ENCODE data around the gene CDK17.

CDK17 gene

GRCh38 chr12:96241431-96241830, 158.8 kb downstream of the CDK17 start:
- TF ChIP-seq EGR1 (IDR thresholded peaks at IDR 0.05) (no peak), RAD21 (IDR thresholded peaks at IDR 0.05; ENCODE audit: low read depth) (no peak), CREB1 (IDR thresholded peaks at IDR 0.05; ENCODE audit: low read depth) (no peak), NFIC (IDR thresholded peaks at IDR 0.05) (no peak), TAF1 (IDR thresholded peaks at IDR 0.05; ENCODE audit: low read depth) (no peak), TEAD4 (IDR thresholded peaks at IDR 0.05) (no peak), ZBTB7A (IDR thresholded peaks at IDR 0.05; ENCODE audit: low read depth) (no peak), EP300 (IDR thresholded peaks at IDR 0.05; ENCODE audit: borderline replicate concordance) (no peak), CEBPB (IDR thresholded peaks at IDR 0.05) (no peak), FOXM1 (IDR thresholded peaks at IDR 0.05; ENCODE audit: borderline replicate concordance, low read depth) (no peak), YY1 (IDR thresholded peaks at IDR 0.05; ENCODE audit: low read depth) (no peak), TCF12 (IDR thresholded peaks at IDR 0.05; ENCODE audit: low read depth) (no peak)
- TF ChIP-seq, protein P1, sequence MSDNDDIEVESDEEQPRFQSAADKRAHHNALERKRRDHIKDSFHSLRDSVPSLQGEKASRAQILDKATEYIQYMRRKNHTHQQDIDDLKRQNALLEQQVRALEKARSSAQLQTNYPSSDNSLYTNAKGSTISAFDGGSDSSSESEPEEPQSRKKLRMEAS (IDR thresholded peaks at IDR 0.05), result no peak

- TF ChIP-seq TEAD4 (IDR thresholded peaks at IDR 0.05) (no peak), YY1 (IDR thresholded peaks at IDR 0.05; ENCODE audit: low read depth) (no peak), USF1 (IDR thresholded peaks at IDR 0.05) (no peak), CREB1 (IDR thresholded peaks at IDR 0.05; ENCODE audit: low read depth) (no peak)
Observed at GRCh38 chr12:96240656-96241055, 159.6 kb downstream of the CDK17 start.

GRCh38 chr12:96239711-96240635, 160.3 kb downstream of the CDK17 start:
- TF ChIP-seq CREB1 (IDR thresholded peaks at IDR 0.05; ENCODE audit: low read depth), result no peak
- TF ChIP-seq, protein P1 (IDR thresholded peaks at IDR 0.05), result no peak
- TF ChIP-seq TEAD4 (IDR thresholded peaks at IDR 0.05), result no peak
- no peak for TF ChIP-seq TAF1 (IDR thresholded peaks at IDR 0.05; ENCODE audit: low read depth)
- no peak for TF ChIP-seq TCF12 (IDR thresholded peaks at IDR 0.05; ENCODE audit: low read depth)
- TF ChIP-seq EP300 (IDR thresholded peaks at IDR 0.05; ENCODE audit: borderline replicate concordance), result no peak
- TF ChIP-seq NFIC (IDR thresholded peaks at IDR 0.05), result no peak
- TF ChIP-seq YY1 (IDR thresholded peaks at IDR 0.05; ENCODE audit: low read depth), result no peak
- no peak for TF ChIP-seq ZBTB7A (IDR thresholded peaks at IDR 0.05; ENCODE audit: low read depth)
- TF ChIP-seq FOXM1 (IDR thresholded peaks at IDR 0.05; ENCODE audit: borderline replicate concordance, low read depth), result no peak
- TF ChIP-seq RAD21 (IDR thresholded peaks at IDR 0.05; ENCODE audit: low read depth), result no peak
- TF ChIP-seq, protein P2, sequence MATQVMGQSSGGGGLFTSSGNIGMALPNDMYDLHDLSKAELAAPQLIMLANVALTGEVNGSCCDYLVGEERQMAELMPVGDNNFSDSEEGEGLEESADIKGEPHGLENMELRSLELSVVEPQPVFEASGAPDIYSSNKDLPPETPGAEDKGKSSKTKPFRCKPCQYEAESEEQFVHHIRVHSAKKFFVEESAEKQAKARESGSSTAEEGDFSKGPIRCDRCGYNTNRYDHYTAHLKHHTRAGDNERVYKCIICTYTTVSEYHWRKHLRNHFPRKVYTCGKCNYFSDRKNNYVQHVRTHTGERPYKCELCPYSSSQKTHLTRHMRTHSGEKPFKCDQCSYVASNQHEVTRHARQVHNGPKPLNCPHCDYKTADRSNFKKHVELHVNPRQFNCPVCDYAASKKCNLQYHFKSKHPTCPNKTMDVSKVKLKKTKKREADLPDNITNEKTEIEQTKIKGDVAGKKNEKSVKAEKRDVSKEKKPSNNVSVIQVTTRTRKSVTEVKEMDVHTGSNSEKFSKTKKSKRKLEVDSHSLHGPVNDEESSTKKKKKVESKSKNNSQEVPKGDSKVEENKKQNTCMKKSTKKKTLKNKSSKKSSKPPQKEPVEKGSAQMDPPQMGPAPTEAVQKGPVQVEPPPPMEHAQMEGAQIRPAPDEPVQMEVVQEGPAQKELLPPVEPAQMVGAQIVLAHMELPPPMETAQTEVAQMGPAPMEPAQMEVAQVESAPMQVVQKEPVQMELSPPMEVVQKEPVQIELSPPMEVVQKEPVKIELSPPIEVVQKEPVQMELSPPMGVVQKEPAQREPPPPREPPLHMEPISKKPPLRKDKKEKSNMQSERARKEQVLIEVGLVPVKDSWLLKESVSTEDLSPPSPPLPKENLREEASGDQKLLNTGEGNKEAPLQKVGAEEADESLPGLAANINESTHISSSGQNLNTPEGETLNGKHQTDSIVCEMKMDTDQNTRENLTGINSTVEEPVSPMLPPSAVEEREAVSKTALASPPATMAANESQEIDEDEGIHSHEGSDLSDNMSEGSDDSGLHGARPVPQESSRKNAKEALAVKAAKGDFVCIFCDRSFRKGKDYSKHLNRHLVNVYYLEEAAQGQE (IDR thresholded peaks at IDR 0.05; ENCODE audit: low read depth), result no peak
- no peak for TF ChIP-seq USF1 (IDR thresholded peaks at IDR 0.05)

DNA sequence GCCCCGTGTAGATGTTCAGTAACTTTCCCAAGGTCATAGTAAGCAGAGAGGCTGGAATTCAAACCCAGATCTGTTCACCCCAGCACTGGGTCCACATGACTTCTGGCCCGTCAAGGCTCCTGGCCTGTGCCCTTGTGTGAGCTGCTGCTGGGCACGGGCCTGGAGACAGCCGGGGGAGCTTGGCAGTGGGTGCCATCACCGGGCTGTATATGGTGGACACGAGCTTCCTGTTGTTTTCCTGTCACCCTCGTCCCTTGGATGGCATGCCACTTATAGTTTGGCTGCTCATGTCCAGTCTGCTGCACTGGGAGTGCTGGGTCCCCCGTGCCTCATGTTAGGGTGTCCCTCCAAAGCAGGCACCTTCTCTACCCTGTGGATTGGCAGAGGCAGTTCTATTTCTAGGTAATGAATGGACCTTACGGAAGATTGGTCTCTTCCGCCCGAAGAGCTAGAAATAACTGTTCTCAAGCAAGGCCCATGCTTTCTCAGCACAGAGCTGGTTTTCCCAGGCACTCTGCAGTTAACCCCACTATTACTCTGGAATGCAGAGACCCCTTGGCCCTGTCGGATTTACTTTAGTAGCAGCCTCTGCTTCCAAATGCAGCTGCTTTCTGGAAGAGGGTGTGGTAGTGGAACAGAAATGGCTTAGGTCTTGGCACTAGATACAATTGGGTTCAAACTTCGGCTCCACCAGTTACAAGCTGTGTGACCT, 161.7 kb downstream of the CDK17 start:
- no peak for TF ChIP-seq FOXM1 (IDR thresholded peaks at IDR 0.05; ENCODE audit: borderline replicate concordance, low read depth)
- TF ChIP-seq, protein P1 (IDR thresholded peaks at IDR 0.05), result no peak
- TF ChIP-seq TAF1 (IDR thresholded peaks at IDR 0.05; ENCODE audit: low read depth), result no peak
- no peak for TF ChIP-seq NFIC (IDR thresholded peaks at IDR 0.05)
- no peak for TF ChIP-seq CEBPB (IDR thresholded peaks at IDR 0.05)
- no peak for TF ChIP-seq YY1 (IDR thresholded peaks at IDR 0.05; ENCODE audit: low read depth)
- no peak for TF ChIP-seq EGR1 (IDR thresholded peaks at IDR 0.05)
- TF ChIP-seq TEAD4 (IDR thresholded peaks at IDR 0.05), result no peak
- TF ChIP-seq, protein P2 (IDR thresholded peaks at IDR 0.05; ENCODE audit: low read depth), result no peak
- no peak for TF ChIP-seq CREB1 (IDR thresholded peaks at IDR 0.05; ENCODE audit: low read depth)
- no peak for TF ChIP-seq RAD21 (IDR thresholded peaks at IDR 0.05; ENCODE audit: low read depth)
- TF ChIP-seq EP300 (IDR thresholded peaks at IDR 0.05; ENCODE audit: borderline replicate concordance), result no peak
- no peak for TF ChIP-seq USF1 (IDR thresholded peaks at IDR 0.05)
- TF ChIP-seq ZBTB7A (IDR thresholded peaks at IDR 0.05; ENCODE audit: low read depth), result no peak
- TF ChIP-seq TCF12 (IDR thresholded peaks at IDR 0.05; ENCODE audit: low read depth), result no peak
